ENCODE data around the gene SLC9A3.

SLC9A3 gene

DNA sequence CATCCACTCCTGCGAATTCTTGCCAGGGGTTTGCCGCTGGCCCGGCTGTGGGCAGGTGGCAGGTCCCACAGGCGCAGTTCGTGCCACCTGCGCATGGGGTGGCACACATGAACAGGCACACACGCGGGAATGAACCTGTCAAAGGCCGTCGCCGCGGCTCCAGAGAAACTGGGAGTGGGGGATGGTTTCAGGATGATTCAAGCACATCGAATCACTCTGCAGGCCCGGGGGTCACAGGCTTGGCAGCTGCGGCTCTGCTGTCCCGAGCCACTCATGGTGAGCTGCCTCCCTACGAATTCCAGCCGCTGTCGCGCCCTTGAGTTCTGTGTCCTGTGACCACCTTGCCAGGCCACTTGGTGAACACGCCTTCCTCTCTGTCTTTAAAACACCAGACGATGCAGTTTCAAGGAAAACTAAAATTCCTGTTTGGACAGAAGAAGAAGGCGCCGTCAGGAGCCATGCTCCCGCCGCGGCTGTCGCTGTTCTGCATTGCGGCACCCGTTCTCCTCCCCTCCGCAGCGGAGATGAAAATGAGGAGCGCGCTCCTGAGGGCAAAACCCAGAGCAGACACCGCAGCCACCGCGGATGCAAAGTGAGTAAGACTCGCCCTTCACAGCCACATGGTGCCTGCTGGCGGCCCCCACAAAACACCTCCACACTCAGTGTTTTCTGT lies 96.7 kb downstream of the SLC9A3 start:
- no peak for DNase-seq

DNA sequence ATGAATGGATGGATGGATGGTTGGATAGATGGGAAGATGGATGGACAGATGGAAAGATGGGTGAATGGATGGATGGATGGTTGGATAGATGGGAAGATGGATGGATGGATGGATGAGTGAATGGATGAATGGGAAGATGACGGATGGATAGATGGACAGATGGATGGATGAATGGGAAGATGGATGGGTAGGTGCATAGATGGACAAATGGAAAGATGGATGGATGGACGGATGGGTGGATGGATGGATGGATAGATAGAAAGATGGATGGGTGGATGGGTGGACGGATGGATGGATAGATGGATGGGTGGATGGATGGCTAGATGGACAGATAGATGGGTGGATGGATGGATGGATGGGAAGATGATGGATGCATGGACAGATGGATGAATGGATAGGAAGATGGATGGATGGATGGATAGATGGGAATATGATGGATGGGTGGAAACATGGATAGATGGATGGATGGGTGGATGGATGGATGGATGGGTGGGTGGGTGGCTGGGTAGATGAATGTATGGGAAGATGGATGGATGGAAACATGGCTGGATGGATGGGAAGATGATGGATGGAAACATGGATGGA lies 97.8 kb downstream of the SLC9A3 start:
- DNase-seq, result no peak

DNA sequence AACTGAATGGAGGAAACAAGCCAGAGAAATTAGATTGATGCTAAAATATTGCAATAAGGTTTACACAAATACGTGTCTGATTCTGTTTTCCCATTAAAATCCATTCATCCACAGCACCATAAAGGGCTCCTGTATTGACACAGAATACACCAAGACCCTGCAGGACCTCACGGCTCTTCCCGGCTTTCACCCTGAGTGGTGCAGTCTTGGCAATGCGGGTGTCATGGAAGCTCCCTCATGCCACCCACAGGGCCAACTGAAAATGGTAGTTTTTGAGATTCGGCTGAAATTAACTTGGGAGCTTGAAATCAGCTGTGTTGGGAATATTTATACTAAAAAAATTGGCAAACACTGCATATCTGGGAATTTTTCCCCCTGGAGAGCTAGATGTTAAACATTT lies 98.5 kb downstream of the SLC9A3 start:
- peak; percentile 45 for DNase-seq

DNA sequence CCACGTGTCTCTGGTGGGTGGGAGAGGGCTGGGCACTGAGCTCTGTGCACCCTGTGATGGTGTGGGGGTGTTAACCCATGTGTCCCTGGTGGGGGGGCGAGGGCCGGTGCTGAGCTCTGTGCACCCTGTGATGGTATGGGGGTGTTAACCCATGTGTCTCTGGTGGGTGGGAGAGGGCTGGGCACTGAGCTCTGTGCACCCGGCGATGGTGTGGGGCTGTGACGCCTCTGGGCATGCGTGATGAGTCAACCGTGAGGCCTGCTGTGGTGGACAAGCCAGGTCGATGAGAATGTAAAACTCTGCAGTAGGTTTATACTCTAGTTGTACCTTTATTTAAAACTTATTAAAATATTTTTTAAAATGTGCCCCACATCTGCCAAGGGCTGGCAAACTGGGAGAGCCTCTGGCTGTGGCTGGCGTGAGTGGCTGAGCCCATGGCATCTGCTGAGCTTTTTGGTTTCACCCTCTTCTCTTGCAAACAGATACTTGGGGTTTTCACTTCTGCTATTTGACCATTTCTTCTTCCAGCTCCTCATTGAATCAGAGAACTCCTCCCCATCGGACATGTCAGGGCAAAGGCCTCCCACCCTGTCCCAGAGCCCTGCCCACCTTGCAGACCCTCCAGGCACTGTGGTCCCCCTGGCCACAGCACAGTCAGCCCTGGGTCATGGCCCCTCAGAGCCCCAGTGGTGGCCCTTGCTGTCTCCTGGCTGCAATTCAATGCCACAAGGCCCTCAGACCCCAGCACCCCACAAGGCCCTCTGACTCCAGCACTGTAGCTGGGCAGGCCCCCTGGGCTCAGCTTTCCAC lies 99.7 kb downstream of the SLC9A3 start:
- no peak for DNase-seq

DNA sequence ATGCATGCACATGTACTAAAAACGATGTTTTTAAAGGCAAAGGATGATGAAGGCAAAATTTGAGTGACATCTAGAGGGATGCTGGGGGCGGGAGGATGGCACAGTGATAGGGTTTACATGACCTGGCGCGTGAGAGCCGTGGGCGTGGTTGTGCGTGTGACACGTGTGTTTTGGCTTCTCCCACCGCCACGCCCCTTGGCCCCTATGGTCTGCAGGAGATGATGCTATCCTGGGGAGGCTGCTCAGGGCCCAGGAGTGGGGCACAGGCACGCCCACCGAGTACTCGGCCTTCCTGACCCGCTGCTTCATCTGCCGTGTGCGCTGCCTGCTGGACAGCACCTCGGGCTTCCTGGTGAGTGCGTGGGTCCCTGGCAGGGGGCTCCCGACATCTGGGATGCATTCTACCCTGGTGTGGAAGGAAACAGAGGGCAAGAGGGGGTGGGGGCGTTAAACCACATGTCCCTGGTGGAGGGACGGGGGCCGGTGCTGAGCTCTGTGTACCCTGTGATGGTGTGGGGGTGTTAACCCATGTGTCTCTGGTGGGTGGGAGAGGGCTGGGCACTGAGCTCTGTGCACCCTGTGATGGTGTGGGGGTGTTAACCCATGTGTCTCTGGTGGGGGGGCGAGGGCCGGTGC lies 100.5 kb downstream of the SLC9A3 start:
- no peak for DNase-seq

- no peak for DNase-seq
Measured at GRCh38 chr5:423233-423565, 101.0 kb downstream of the SLC9A3 start.

DNA sequence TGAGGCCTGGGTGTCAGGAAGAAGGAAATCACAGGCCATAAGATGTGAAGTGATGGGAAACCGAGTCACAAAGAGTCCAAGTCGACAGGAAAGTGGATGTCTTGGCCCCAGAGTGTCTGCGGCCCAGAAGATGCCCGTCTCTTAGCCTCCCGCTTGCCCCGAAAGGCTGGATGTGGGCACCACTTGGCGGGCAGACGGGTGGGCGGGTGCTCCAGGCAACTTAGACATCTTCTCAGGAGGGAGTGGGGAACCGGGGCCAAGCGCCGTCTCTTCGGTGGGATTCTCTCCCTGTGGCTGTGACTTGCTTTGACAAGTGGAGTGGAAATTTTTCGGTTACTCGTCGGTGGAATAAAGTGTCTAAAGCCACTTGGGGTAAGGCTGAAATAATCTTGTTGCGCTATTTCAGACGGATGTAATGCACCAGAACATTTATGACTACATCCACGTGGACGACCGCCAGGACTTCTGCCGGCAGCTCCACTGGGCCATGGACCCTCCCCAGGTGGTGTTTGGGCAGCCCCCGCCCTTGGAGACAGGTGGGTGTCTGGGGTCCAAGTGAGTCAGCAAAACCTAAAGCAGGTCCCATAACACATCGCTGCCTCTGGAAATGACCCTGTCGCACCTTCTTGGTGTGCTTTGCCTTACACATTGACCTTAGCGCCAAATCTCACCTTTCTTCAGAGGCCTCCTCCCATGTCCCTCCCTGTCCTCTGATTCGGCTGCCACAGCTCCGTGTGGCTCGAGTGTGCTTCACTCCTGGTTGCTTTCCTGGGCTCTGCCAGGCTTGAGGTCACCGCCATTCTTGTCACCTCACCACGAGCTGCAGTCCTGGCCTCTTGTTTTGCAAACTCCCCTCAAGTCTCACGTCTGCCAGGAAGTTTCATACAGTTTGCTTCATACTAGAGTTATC lies 101.7 kb downstream of the SLC9A3 start:
- DNase-seq, result no peak

DNA sequence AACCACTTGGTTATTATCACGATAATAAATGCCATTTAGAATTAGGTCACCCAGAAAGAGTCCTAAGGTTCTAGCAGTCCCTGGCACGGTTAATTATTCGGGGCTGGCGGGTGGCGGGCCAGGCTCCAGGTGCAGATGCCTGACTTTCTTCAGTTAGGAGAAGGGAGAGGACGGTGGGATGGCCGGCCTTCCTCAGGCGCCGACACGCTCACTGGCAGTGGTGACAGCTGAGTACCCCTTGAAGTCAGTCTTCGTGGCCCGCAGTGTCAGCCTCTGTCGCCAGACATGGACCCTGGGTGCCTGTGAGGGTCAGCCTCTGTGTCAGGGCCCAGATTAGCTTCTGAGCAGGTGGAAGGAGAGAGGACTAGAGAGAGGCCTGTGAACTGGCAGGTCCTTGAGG lies 102.3 kb downstream of the SLC9A3 start:
- DNase-seq, result no peak

DNA sequence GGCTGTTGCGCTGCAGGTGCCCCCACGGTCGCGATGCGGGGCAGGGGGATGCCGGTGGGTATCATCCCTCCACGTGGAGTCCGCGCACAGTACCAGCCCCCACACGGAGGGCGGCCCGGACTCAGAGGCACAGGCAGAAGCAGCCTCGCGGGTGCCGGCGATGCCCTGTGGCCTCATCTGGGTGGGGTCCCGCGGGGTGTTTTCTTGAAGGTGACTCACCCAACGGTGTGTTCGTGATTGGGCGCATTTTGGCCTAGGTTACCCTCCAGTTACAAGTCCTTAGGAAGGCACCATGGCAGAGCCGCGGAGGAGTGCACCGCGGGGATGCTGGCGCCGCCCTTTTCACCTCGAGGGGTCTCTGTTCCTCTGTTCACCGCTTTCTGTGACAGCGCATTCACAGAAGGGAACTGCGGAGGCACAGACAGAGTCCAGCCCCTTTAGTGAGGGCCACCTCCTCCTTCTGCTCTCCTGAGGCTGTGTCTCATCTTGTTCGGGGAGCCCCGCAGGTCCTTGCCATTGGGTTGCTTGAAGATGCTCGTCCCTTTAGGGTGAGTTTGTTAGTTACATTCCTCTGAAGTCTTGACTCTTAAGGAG lies 102.9 kb downstream of the SLC9A3 start:
- no peak for DNase-seq

DNA sequence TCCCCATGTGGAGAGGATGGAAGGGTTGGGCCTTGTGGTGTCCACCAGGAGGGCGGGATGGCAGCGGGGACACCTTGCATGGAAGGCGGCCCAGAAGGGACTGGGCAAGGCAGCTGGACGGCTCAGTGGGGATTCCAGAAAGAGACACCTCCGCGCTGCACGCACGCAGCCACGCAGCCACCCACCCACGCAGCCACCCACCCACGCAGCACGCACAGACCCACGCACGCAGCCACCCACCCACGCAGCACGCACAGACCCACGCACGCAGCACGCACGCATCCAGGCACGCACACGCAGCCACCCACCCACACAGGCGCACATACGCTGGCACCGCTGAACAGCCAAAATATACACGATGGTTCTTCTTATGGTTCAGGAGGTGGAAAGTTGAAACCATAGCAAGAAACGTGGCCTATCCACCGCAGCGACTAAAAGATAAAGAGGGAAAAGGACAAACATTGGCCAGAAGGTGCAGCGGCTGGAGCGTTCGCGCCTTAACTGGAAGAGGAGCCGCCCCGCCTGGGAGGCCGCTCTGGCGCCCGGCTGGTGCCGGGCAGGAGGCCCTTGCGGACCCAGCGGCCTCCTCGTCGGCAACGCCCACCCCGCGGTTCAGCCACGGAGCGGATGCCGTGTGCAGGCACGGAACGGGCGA lies 103.5 kb downstream of the SLC9A3 start:
- DNase-seq, result no peak
